ENCODE results near the gene TCAP.

TCAP gene, protein sequence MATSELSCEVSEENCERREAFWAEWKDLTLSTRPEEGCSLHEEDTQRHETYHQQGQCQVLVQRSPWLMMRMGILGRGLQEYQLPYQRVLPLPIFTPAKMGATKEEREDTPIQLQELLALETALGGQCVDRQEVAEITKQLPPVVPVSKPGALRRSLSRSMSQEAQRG

GRCh38 chr17:39664581-39665561 is at the start of gene TCAP:
TCAP (plus strand) TSS chr17:39665349; CDS start chr17:39665360, 11 bp downstream.
- no peak for DNase-seq

DNA sequence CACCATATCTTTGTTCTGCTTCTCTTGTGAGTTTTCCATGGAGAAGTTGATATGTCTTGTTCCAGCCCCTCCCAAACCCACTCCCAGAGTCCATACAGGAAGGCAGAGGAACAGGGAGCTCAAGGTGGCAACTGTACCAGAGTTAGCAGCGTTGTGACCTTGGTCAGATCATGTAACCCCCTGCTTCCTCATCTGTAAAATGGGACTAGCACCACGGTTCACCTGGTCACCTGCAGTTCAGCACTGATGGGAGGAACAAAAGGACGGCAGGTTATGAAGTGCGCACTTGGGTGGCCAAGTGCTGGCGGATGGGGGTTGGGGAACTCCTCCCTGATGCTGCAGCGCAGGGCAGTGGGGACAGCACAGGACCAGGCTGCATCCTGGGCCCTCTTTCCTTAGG is 49.7 kb upstream of the TCAP start:
- no peak for DNase-seq

DNA sequence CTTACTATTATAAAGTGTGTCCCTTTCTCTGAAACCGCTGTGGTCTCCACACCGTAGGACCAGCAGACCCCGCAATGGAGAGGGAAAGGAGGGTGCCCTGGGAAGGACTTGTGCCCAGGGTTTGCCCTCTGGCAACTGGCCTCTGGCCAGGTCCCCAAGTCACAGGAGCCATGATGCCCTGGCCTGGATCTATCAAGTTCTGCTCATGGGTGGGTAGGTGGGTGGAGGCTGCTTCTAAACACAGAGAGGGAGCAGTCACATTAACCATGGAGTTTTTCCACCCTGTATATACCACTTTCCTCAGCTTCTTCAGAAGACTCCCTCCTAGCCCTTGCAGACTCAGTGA is 48.1 kb upstream of the TCAP start:
- no peak for DNase-seq

DNA sequence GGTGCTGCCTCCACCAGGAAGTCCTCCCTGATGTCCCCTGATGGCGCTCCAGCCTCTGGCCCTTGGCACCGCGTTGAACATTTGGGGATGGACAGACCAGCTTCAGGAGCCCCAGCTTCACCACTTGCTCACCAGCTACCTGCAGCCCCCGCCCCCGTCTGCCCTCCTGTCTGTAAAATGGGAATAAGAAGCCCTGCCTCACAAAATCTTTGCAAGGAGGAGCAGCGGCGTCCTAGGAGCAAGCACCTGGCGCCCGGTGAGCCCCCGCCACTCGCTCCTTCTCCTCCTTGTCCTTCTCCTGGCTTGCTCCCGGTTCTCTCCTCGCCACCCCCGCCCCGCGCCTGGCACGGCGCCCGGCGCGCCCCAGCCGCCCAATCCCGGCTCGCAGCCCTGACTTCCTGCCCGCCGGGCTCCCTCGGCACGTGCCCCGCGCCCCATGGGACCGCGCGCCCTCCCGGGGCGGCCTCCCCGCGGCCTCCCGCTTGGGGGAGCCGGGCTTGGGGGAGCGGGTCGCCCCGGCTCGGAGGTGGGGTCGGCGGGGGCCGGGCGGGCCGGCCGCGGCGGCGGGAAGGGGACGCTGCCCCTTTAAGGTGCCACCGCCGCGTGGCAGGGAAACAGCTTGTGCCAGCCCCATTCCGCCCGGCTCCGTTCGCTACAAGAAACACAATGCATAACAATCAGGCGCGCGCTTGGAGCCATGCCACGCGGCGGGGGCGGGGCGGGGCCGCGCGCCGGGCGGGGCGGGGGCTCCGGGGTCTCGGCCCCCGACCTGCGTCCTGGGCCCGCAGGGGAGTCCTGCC is 47.5 kb upstream of the TCAP start:
- peak; percentile 40 to 77 (median 57) for DNase-seq

DNA sequence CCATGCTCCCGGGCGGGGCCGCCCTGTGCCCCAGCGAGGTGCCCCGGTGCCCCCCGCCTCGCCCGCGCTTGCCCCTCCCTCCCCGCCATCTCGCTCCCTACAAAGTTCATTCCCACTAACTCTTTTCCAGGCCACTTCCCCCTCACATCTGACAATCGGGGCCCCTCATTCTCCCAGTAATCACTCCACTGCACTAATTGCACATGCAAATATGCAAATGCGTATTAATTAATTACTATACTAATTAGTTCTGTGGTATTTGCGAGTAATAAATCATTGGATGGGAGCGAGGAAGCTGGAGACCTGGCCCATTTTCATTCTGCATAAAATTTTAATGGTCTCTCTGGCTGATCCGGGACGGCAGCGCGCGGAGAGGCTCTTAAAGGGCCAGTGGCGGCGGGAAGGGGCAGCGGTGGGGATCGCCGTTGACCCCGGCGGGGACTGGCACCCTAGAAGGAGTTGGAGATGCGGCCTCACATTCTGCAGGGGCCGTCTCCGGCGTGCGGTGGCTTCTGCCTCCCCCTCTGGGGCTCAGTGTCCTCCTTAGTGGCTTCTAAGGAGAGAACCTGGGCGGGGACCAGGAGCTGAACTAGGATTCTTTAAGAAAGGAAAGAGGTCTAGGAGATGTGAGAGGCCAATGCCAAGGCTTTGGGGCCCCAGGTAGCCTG is 46.8 kb upstream of the TCAP start:
- no peak for DNase-seq

- no peak for DNase-seq
Observed at GRCh38 chr17:39618956-39619785, 46.0 kb upstream of the TCAP start.

GRCh38 chr17:39619786-39620101 is 45.4 kb upstream of the TCAP start:
- DNase-seq: no peak

DNA sequence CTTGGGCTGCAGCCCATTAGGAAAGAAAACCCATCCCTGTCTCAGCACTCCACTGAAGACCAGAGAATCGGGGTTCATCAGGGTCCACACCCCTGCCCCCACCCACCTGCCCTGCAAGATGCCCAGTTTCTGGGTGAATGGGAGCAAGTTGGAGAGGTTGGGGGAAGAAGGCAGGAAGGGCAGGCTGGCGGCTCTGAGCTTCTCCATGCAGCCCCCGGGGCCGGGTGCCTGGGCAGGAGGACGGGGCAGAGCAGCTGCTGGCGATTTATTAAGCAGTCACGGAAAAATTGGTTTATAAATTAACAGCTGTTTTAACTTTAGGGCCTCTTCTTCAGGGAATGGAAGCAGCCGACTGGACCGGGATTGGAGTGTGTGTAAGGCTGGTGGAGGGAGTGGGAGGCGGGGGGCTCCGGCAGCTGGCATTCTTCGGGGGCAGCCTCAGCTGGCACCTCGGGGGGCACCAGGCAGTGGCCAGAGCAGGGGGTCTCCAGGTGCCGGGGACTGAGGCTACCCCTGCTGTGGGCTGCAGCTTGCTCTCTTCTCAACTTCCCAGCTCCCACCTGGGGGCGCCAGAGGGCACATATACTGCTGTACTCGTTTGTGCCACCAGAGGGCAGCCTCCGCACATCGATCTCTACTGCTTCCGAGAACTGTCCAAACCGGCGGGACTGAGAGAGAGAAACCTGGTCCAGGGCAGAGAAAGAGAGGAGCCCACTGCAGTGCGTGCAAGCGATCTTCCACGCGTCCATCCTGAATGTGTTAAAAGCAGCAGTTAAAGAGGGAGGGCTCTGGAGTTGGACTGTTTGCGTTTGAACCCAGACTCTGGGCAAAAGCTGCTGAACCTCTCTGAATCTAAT is 43.4 kb upstream of the TCAP start:
- DNase-seq: peak; percentile 68 to 94 (median 82)

GRCh38 chr17:39622380-39623006 is 42.7 kb upstream of the TCAP start:
- no peak for DNase-seq

GRCh38 chr17:39623356-39623950 is 41.7 kb upstream of the TCAP start:
- peak; percentile 41 to 85 (median 76) for DNase-seq

DNA sequence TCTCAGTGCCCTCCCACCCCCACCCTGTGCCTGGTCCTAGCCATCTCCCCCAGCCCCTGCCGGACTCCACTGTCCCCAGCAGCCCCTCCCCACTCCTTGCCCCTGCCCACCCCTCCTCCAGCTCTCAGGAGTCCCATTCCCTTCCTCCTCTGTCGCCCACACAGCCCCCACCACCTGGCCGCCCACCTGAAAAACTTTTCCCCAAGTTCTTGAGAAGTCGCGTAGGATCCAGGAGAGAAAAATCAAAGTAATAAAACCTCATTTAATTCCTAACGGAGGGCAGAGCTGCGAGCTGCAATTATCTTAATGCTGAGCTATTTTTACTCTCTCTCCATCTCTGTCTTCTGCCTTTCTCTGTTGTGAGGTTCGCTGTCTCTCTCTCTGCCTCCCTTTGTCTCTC is 40.8 kb upstream of the TCAP start:
- DNase-seq: no peak

DNA sequence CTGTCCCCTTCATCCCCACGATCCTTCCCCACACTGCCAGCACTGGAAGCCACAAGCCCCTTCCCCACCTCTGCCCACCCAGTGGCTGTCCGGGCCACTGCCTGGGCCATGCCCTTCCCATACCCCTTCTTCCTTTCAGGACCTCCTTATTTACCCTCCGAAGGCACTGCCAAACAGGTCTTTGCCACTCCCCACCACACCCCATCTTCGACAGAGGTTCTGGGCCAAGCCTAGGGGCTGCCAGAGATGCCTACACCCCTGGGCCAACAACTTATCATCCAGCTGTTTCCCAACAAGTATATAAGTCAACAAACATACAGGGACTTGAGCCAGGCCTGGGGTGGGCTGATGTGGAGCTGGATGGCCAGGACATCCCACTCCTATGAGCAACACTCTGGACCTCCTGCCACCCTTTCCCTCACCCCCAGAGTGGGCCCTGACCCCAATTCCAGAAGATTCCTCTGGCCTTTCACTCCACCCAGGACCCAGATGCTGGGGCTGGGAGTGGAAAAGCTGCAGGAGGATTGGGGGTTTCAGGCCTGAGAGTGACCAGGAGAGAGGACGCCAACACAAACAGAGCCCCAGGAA is 39.9 kb upstream of the TCAP start:
- no peak for DNase-seq

DNA sequence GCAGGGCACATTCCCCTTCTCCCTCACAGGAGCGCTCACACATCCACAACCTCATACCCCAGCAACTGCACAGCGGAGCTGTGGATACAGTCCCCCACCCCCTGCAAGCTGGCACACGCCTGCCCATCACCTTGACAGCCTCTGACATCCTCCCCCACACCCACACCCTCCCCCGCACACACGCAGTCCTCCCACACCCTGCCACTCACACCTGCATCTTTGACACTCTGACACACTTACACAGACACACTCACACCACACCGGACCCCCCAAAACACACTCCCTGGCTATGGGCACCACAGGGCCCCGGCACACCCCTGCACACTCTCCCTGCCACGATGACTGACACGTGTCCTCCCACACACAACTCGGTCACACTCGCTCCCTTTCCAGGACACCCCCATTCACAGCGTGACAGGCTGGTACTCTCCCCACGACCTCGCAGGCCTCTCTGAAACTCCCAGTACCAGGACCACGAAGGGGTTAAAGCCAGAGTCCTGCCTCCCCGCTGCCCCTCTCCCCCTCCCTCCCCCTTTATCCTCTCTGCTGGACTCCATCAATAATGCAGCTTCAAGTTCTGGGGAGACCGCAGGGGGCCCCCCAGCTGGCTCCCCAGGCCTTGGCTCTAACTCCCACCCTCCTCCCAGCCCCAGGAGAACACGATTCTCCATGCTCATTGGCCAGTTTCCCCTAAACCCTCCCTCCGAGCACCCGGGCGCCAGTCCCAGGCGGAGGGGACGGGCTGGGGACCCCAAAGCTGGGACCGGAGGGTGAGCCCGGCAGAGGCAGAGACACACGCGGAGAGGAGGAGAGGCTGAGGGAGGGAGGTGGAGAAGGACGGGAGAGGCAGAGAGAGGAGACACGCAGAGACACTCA is 38.7 kb upstream of the TCAP start, which contains the start of gene PPP1R1B:
PPP1R1B (plus strand) TSS at position 782 of the 876 bp plus-strand sequence. CDS start 441 bp downstream, outside the sequence.
- DNase-seq: peak in 1 of 6 experiments; percentile 15

DNA sequence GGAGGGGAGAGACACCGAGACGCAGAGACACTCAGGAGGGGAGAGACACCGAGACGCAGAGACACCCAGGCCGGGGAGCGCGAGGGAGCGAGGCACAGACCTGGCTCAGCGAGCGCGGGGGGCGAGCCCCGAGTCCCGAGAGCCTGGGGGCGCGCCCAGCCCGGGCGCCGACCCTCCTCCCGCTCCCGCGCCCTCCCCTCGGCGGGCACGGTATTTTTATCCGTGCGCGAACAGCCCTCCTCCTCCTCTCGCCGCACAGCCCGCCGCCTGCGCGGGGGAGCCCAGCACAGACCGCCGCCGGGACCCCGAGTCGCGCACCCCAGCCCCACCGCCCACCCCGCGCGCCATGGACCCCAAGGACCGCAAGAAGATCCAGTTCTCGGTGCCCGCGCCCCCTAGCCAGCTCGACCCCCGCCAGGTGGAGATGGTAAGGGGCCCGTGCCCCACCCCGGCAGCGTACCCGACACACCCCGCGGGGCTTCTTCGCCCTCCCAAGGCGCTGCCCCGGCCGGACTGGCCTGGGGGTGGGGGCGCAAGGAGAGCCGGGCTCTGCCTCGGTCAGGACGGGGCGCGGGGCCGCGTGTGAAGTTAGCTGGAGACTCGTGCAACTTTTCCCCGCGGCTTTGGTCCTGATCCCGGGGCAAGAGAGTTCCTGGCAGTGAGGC is 38.0 kb upstream of the TCAP start:
- DNase-seq: no peak

DNA sequence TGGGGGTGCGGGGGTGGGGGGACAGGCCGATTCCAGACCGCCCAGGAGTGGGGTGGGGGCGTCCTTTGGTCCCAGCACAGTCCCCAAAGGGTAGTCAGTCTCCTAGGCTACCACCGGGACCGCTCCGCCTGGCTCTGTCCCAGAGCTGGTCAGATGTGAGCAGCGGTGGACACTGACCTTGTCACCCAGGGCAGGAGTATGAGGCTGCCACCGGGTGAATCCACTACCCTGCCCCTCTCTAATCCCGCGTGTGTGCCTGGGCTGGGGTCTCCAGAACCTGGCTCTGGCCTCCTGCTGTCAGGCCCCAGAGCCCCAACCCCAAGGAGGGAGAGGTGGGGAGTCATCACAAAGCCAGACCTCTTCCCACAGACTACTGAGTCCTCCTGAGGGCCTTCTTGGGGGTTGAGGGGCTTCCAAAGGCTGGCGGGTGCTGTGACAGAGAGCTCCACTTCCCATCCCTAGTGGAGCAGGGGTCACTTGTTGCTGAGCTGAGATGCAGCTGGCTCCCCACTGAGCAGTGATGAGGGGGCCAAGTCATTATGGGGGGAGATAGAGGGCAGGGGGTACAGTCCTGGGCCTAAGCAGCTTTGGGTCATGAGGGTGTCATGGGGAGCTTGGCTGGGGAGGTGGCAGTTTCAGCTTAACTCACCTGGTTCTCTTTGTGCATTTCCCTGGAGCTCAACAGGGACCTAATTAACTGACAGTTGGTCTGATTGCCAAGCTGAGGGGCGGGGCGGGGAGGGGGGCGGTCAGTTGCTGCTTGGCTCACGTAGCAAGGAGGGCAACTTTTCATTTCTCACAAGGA is 37.2 kb upstream of the TCAP start:
- no peak for DNase-seq

DNA sequence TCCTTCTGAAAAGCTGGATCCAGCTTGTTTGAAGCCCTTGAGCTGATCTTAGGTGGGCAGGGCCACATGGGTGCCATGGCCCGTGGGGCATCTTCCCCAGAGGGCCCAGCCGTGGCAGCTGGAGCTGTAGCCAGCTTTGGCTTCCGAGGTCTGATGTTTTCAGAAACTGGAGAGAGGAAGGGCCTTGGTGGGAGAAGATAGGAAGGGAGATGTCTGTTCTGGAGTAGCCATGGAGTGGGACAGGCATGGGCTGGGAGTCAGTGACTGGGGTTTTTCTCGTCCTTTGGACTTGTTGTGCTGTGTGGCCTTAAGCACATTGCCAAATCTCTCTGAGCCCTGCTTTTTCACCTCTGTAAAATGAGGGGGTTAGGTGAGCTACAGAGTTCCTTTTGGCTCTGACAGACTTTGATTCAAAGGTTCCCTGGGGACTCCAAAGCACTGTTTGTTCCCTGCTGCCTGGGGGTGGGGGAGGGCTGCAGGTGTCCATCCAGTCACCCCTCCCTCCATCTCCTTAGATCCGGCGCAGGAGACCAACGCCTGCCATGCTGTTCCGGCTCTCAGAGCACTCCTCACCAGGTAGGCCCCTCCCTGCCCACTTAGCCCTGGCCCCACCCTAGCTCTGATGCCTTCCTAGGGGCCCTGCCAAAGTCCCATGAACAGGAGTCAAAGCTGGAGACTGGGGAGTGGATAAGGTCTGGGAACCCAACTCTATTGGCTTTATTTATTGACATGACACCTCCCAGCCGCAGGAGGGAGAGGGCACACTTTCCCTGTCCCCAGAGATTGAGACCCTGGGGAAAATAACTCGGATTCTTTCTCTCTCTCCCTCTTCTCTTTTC is 36.3 kb upstream of the TCAP start:
- DNase-seq: no peak
